H1 (cell line): Measurements from ENCODE around the gene L1TD1. TPM values are rescaled to one million over a fixed set of nuclear protein-coding genes. Genes with fewer than 3 reads are reported as not detected.
A peak's percentile ranks its signal among the peaks of the same experiment; 100 is the strongest.

Experiments used
- CHD1 ChIP-seq: IDR thresholded peaks from 2 replicates; pipeline ENCODE4 v1.6.1; 2012; ENCODE audit warnings: low read depth, low read length, improper control_type of control experiment
- CREB1 ChIP-seq: IDR thresholded peaks from 2 replicates; pipeline ENCODE4 v1.6.1; 2012; ENCODE audit warnings: inconsistent platforms
- POLR2AphosphoS5 ChIP-seq: IDR thresholded peaks from 2 replicates; pipeline ENCODE4 v1.6.1; 2011; ENCODE audit warnings: low read depth, low read length
- polyA plus RNA-seq, 7 experiments: library from polyadenylated mRNA; depleted of rRNA in 3 of 7; stranded (reverse) in 5 of 7; unstranded in 2 of 7; fragments of >200 nt in 5 of 7; fragments of 200-250 nt in 2 of 7; gene quantifications; 1 replicate in 5 of 7; 2 replicates in 1 of 7; 4 replicates in 1 of 7; pipeline versions ENCODE4 v1.2.1 to v1.2.3, GENCODE V29; 2011 to 2013; ENCODE audit warnings: missing spikeins in 2 of 7, mixed read lengths in 2 of 7
- total RNA-seq: library from RNA; stranded (reverse); fragmentation: NEBNext Ultra II Directional; extraction: Animal tissue kit (Norgen Biotek cat#: 25700); gene quantifications from 2 replicates; pipeline ENCODE4 v1.2.1, GENCODE V29; 2021

L1TD1 gene
- total and polyA plus RNA-seq, 2 of the 8 experiments (the other 6 are each of a cell fraction or from before 2014, with no cell fraction given): 35.3 to 441 TPM

DNA sequence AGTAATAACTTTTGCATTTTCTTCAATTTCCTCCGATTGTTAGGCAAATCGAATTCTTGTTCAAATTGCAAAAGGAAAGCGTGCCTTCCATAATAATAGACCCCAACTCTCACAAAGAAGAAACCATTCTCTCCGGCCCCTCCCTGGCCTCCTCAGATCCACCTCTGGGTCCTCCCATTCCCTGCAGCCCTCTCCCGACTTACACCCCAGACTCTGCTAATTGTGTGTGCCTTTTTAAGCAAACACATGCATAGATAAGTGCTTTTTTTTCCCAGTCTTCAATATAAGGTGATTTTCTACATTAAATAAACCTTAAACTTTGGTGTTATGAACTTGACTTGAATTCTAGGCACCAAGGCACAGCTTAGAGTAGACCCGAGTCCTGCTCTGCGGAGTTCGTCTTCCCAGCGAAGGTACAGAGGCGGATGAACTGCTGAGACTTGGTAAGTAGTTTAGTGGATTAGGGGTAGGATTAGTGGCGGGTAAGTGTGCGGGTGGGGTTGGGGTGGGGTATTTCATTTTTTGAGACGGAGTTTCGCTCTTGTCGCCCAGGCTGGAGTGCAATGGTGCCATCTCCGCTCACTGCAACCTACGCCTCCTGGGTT is 1.5 kb downstream of the L1TD1 start (continued):
- TF ChIP-seq POLR2AphosphoS5 (peak; percentile 14; the same call in 1 of the 2 replicates), CHD1 (0 out of 2 replicates have a peak, but pooled peaks have one; percentile 22), CREB1 (no peak)
